ENCODE data around the gene FBXL14.

FBXL14 gene

DNA sequence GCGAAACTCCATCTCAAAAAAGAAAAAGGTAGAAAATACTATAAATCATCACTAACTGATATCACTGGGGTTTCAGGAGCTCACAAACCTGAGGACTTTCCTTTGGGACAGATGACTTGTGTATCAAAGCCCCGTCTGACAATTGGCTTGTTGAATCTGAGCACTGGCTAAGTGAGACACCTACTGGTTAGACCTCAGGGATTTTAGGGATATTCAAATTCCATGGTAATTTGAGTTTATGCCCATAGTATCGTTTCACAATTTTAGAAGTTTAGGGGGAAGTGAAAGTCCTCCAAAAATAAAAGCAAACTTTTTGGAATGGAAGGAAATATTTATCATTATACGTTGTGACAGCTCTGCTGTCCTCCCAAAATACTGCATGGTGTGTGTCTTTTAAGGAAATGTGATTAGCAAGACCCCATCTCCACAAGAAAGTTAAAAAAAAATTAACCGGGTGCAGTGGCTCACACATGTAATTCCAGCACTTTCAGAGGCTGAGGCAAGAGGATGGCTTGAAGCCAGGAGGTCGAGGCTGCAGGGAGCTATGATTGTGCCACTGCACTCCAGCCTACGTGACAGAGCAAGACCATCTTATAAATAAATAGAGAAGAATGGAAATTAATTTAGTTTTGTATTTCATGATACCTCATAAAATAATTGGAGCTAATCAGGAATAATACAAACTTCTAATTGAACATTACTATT is 49.2 kb downstream of the FBXL14 start:
- H3K36me3 ChIP-seq (replicated peaks; ENCODE audit: insufficient read depth, low read length), result peaks cover 20% of the 10 kb centered on the region
- no peaks in the 10 kb centered on the region; the same call in 1 of the 2 replicates for H3K4me1 ChIP-seq (ENCODE audit: low read length)
- no peak overlapping the region for H3K4me3 ChIP-seq (ENCODE audit: low read length)
- no peaks in the 10 kb centered on the region for H3K9me2 ChIP-seq (replicated peaks; ENCODE audit: insufficient read depth, low read length)
- peaks cover 98% of the 10 kb centered on the region for H3K79me2 ChIP-seq (ENCODE audit: low read length)
- TF ChIP-seq, protein P1, sequence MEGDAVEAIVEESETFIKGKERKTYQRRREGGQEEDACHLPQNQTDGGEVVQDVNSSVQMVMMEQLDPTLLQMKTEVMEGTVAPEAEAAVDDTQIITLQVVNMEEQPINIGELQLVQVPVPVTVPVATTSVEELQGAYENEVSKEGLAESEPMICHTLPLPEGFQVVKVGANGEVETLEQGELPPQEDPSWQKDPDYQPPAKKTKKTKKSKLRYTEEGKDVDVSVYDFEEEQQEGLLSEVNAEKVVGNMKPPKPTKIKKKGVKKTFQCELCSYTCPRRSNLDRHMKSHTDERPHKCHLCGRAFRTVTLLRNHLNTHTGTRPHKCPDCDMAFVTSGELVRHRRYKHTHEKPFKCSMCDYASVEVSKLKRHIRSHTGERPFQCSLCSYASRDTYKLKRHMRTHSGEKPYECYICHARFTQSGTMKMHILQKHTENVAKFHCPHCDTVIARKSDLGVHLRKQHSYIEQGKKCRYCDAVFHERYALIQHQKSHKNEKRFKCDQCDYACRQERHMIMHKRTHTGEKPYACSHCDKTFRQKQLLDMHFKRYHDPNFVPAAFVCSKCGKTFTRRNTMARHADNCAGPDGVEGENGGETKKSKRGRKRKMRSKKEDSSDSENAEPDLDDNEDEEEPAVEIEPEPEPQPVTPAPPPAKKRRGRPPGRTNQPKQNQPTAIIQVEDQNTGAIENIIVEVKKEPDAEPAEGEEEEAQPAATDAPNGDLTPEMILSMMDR (IDR thresholded peaks at IDR 0.05; ENCODE audit: low read length), result no peak
- TF ChIP-seq EZH2 (optimal IDR thresholded peaks at IDR 0.05; ENCODE audit: low read depth, low read length) (no peak), EZH2phosphoT487 (IDR thresholded peaks at IDR 0.05; ENCODE audit: low read length) (no peak)
- no peaks in the 10 kb centered on the region for H3K27me3 ChIP-seq (replicated peaks; ENCODE audit: insufficient read depth, low read length)
- H3K9me3 ChIP-seq (replicated peaks; ENCODE audit: insufficient read depth, low read length), result no peaks in the 10 kb centered on the region
- no peak overlapping the region for H3K9ac ChIP-seq (ENCODE audit: low read length)
- no peak overlapping the region for H3K27ac ChIP-seq (ENCODE audit: low read length)
- H3F3A ChIP-seq (ENCODE audit: insufficient read depth, low read length), result no peaks in the 10 kb centered on the region; the same call in 1 of the 2 replicates
- H2AFZ ChIP-seq (ENCODE audit: low read length), result no peak overlapping the region
- DNase-seq, result no peak
- peaks cover 10% of the 10 kb centered on the region for H4K20me1 ChIP-seq (ENCODE audit: insufficient read depth, low read length)
- H3K4me2 ChIP-seq (ENCODE audit: low read depth, low read length), result no peak overlapping the region

DNA sequence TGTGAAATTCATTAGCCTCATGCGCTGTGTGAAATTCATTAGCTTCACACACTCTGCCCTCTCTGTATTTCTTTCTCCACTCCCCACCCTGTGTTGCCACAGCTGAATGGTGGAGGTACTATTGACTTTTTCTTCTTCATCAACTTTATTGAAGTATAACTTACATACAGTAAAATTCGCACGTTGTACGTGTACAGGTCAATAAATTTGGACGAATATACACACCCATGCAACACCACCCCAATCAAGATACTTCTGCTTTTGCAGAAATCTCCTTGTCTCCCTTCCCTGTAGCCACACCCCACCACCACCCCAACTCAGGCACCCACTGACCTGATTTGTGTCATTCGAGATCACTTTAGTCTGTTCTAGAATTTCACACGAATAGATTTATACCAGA is 51.8 kb downstream of the FBXL14 start:
- no peak for DNase-seq
- H3K36me3 ChIP-seq (replicated peaks; ENCODE audit: insufficient read depth, low read length), result peaks cover 15% of the 10 kb centered on the region
- H3K27me3 ChIP-seq (replicated peaks; ENCODE audit: insufficient read depth, low read length), result no peaks in the 10 kb centered on the region
- H3K4me2 ChIP-seq (ENCODE audit: low read depth, low read length), result no peak overlapping the region
- H3K9ac ChIP-seq (ENCODE audit: low read length), result no peak overlapping the region
- no peaks in the 10 kb centered on the region for H3K9me2 ChIP-seq (replicated peaks; ENCODE audit: insufficient read depth, low read length)
- no peak overlapping the region for H3K27ac ChIP-seq (ENCODE audit: low read length)
- TF ChIP-seq, protein P1 (IDR thresholded peaks at IDR 0.05; ENCODE audit: low read length), result no peak
- TF ChIP-seq EZH2 (optimal IDR thresholded peaks at IDR 0.05; ENCODE audit: low read depth, low read length) (no peak), EZH2phosphoT487 (IDR thresholded peaks at IDR 0.05; ENCODE audit: low read length) (no peak)
- no peaks in the 10 kb centered on the region; the same call in 1 of the 2 replicates for H3F3A ChIP-seq (ENCODE audit: insufficient read depth, low read length)
- H2AFZ ChIP-seq (ENCODE audit: low read length), result no peak overlapping the region
- no peaks in the 10 kb centered on the region for H3K4me1 ChIP-seq (ENCODE audit: low read length)
- H3K4me3 ChIP-seq (ENCODE audit: low read length), result no peak overlapping the region
- H4K20me1 ChIP-seq (ENCODE audit: insufficient read depth, low read length), result peaks cover 13% of the 10 kb centered on the region
- H3K79me2 ChIP-seq (ENCODE audit: low read length), result peaks cover 100% of the 10 kb centered on the region
- no peaks in the 10 kb centered on the region for H3K9me3 ChIP-seq (replicated peaks; ENCODE audit: insufficient read depth, low read length)

DNA sequence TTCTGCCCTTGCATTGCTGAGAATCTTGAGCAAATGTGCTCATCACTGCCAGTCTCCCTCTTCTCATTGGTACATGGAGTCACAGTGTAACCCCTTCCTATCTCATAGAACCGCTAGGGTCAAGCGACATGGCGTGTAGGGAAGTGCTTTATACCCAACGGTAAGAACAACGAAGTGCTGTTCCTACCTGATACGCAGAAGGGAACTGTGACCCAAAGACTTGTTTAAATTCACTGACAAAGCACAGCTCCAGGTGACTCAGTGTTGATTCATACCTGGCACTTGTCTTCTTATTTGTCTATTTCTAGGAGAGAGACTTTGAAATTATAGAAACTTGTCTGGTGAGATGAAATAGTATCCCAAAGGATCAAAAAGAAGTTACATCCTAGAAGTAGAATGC is 53.7 kb downstream of the FBXL14 start:
- peaks cover 13% of the 10 kb centered on the region for H3K4me1 ChIP-seq (ENCODE audit: low read length)
- H3K4me2 ChIP-seq (ENCODE audit: low read depth, low read length), result no peak overlapping the region
- peaks cover 6% of the 10 kb centered on the region; the same call in 1 of the 2 replicates for H3K36me3 ChIP-seq (replicated peaks; ENCODE audit: insufficient read depth, low read length)
- H3K27ac ChIP-seq (ENCODE audit: low read length), result no peak overlapping the region
- peaks cover 100% of the 10 kb centered on the region for H3K79me2 ChIP-seq (ENCODE audit: low read length)
- peaks cover 9% of the 10 kb centered on the region for H4K20me1 ChIP-seq (ENCODE audit: insufficient read depth, low read length)
- H3K27me3 ChIP-seq (replicated peaks; ENCODE audit: insufficient read depth, low read length), result no peaks in the 10 kb centered on the region
- no peaks in the 10 kb centered on the region for H3F3A ChIP-seq (ENCODE audit: insufficient read depth, low read length)
- H3K9me2 ChIP-seq (replicated peaks; ENCODE audit: insufficient read depth, low read length), result no peaks in the 10 kb centered on the region
- no peak for DNase-seq
- no peaks in the 10 kb centered on the region for H3K9me3 ChIP-seq (replicated peaks; ENCODE audit: insufficient read depth, low read length)
- no peak for TF ChIP-seq EZH2phosphoT487 (IDR thresholded peaks at IDR 0.05; ENCODE audit: low read length)
- TF ChIP-seq, protein P1 (IDR thresholded peaks at IDR 0.05; ENCODE audit: low read length), result no peak
- no peak for TF ChIP-seq EZH2 (optimal IDR thresholded peaks at IDR 0.05; ENCODE audit: low read depth, low read length)
- no peak overlapping the region for H3K9ac ChIP-seq (ENCODE audit: low read length)
- H2AFZ ChIP-seq (ENCODE audit: low read length), result no peak overlapping the region
- H3K4me3 ChIP-seq (ENCODE audit: low read length), result no peak overlapping the region
